ENCODE measurements around the gene PRF1.
A peak's percentile ranks its signal among the peaks of the same experiment; 100 is the strongest.
"Not testable (repeated sequence)": the region's sequence is repeated elsewhere in the genome, so short reads cannot be mapped to it uniquely, and the experiment has no call there.

Gene PRF1

GRCh38 chr10:70622981-70623844 lies 20.7 kb upstream of the PRF1 start:
- Mint-ChIP-seq H3K36me3 (ENCODE audit: low read depth) (no peaks in the 10 kb centered on the region), H3K4me1 (ENCODE audit: low read depth) (peaks cover 11% of the 10 kb centered on the region), H3K9me3 (peaks cover 10% of the 10 kb centered on the region), H3K27ac (no peak overlapping the region), H3K27me3 (no peaks in the 10 kb centered on the region), H3K4me3 (no peak overlapping the region)
- DNase-seq: no peak

- peaks cover 10% of the 10 kb centered on the region for H3K9me3 Mint-ChIP-seq
- H3K4me3 Mint-ChIP-seq: no peak overlapping the region
- H3K27ac Mint-ChIP-seq: no peak overlapping the region
- H3K4me1 Mint-ChIP-seq (ENCODE audit: low read depth): peaks cover 17% of the 10 kb centered on the region
- no peaks in the 10 kb centered on the region for H3K27me3 Mint-ChIP-seq
- DNase-seq: no peak
- no peaks in the 10 kb centered on the region for H3K36me3 Mint-ChIP-seq (ENCODE audit: low read depth)
Observed at GRCh38 chr10:70622541-70622940, 20.0 kb upstream of the PRF1 start.

GRCh38 chr10:70621503-70622078 lies 19.1 kb upstream of the PRF1 start:
- H3K27ac Mint-ChIP-seq: no peak overlapping the region
- peaks cover 10% of the 10 kb centered on the region for H3K9me3 Mint-ChIP-seq
- peaks cover 26% of the 10 kb centered on the region for H3K4me1 Mint-ChIP-seq (ENCODE audit: low read depth)
- no peak overlapping the region for H3K4me3 Mint-ChIP-seq
- DNase-seq: no peak
- H3K36me3 Mint-ChIP-seq (ENCODE audit: low read depth): no peaks in the 10 kb centered on the region
- no peaks in the 10 kb centered on the region for H3K27me3 Mint-ChIP-seq

- Mint-ChIP-seq H3K4me1 (ENCODE audit: low read depth) (peaks cover 37% of the 10 kb centered on the region), H3K9me3 (peaks cover 10% of the 10 kb centered on the region), H3K27me3 (no peaks in the 10 kb centered on the region), H3K27ac (no peak overlapping the region), H3K36me3 (ENCODE audit: low read depth) (no peaks in the 10 kb centered on the region), H3K4me3 (no peak overlapping the region)
- no peak for DNase-seq
Observed at GRCh38 chr10:70620020-70620289, 17.4 kb upstream of the PRF1 start.

GRCh38 chr10:70619271-70620019 lies 16.9 kb upstream of the PRF1 start:
- H3K36me3 Mint-ChIP-seq (ENCODE audit: low read depth): no peaks in the 10 kb centered on the region
- DNase-seq: no peak
- peaks cover 41% of the 10 kb centered on the region for H3K4me1 Mint-ChIP-seq (ENCODE audit: low read depth)
- H3K4me3 Mint-ChIP-seq: no peak overlapping the region
- peaks cover 10% of the 10 kb centered on the region for H3K9me3 Mint-ChIP-seq
- H3K27ac Mint-ChIP-seq: peak overlapping the region; percentile 91
- no peaks in the 10 kb centered on the region for H3K27me3 Mint-ChIP-seq

GRCh38 chr10:70618663-70619062 lies 16.1 kb upstream of the PRF1 start:
- Mint-ChIP-seq H3K27ac (peak overlapping the region; percentile 91), H3K27me3 (no peaks in the 10 kb centered on the region)

GRCh38 chr10:70617798-70618568 lies 15.4 kb upstream of the PRF1 start:
- H3K4me1 Mint-ChIP-seq (ENCODE audit: low read depth): peaks cover 49% of the 10 kb centered on the region
- no peak for DNase-seq
- H3K36me3 Mint-ChIP-seq (ENCODE audit: low read depth): no peaks in the 10 kb centered on the region
- H3K27ac Mint-ChIP-seq: peak overlapping the region; percentile 91
- peaks cover 10% of the 10 kb centered on the region for H3K9me3 Mint-ChIP-seq
- H3K27me3 Mint-ChIP-seq: no peaks in the 10 kb centered on the region
- H3K4me3 Mint-ChIP-seq: no peak overlapping the region

More at GRCh38 chr10:70618663-70619062, 16.1 kb upstream of the PRF1 start:
- peaks cover 10% of the 10 kb centered on the region for H3K9me3 Mint-ChIP-seq
- no peaks in the 10 kb centered on the region for H3K36me3 Mint-ChIP-seq (ENCODE audit: low read depth)
- no peak overlapping the region for H3K4me3 Mint-ChIP-seq
- DNase-seq: no peak
- peaks cover 49% of the 10 kb centered on the region for H3K4me1 Mint-ChIP-seq (ENCODE audit: low read depth)

- H3K36me3 Mint-ChIP-seq (ENCODE audit: low read depth): no peaks in the 10 kb centered on the region
- peaks cover 54% of the 10 kb centered on the region for H3K4me1 Mint-ChIP-seq (ENCODE audit: low read depth)
- no peak for DNase-seq
- H3K27me3 Mint-ChIP-seq: no peaks in the 10 kb centered on the region
- peaks cover 9% of the 10 kb centered on the region for H3K9me3 Mint-ChIP-seq
- H3K4me3 Mint-ChIP-seq: no peak overlapping the region
- peak overlapping the region; percentile 70 for H3K27ac Mint-ChIP-seq
Observed at GRCh38 chr10:70616761-70617160, 14.2 kb upstream of the PRF1 start.

- peaks cover 55% of the 10 kb centered on the region for H3K4me1 Mint-ChIP-seq (ENCODE audit: low read depth)
- DNase-seq: no peak
- peaks cover 7% of the 10 kb centered on the region for H3K9me3 Mint-ChIP-seq
- H3K36me3 Mint-ChIP-seq (ENCODE audit: low read depth): no peaks in the 10 kb centered on the region
- H3K27me3 Mint-ChIP-seq: no peaks in the 10 kb centered on the region
- H3K27ac Mint-ChIP-seq: no peak overlapping the region
- no peak overlapping the region for H3K4me3 Mint-ChIP-seq
Observed at GRCh38 chr10:70615784-70616522, 13.4 kb upstream of the PRF1 start.

GRCh38 chr10:70615211-70615610 lies 12.7 kb upstream of the PRF1 start:
- DNase-seq: no peak
- Mint-ChIP-seq H3K4me1 (ENCODE audit: low read depth) (peaks cover 62% of the 10 kb centered on the region), H3K4me3 (no peak overlapping the region), H3K36me3 (ENCODE audit: low read depth) (no peaks in the 10 kb centered on the region), H3K9me3 (peaks cover 4% of the 10 kb centered on the region), H3K27ac (no peak overlapping the region), H3K27me3 (no peaks in the 10 kb centered on the region)

- H3K36me3 Mint-ChIP-seq (ENCODE audit: low read depth); H3K27me3 Mint-ChIP-seq; H3K9me3 Mint-ChIP-seq; DNase-seq; H3K4me3 Mint-ChIP-seq; H3K27ac Mint-ChIP-seq: not testable (repeated sequence)
- peaks cover 62% of the 10 kb centered on the region for H3K4me1 Mint-ChIP-seq (ENCODE audit: low read depth)
Observed at GRCh38 chr10:70614364-70614763, 11.8 kb upstream of the PRF1 start.

GRCh38 chr10:70613941-70614340 lies 11.4 kb upstream of the PRF1 start:
- Mint-ChIP-seq H3K27ac (no peak overlapping the region), H3K9me3 (no peaks in the 10 kb centered on the region), H3K4me1 (ENCODE audit: low read depth) (peaks cover 59% of the 10 kb centered on the region), H3K4me3 (no peak overlapping the region), H3K27me3 (no peaks in the 10 kb centered on the region), H3K36me3 (ENCODE audit: low read depth) (no peaks in the 10 kb centered on the region)
- no peak for DNase-seq

- Mint-ChIP-seq H3K4me1 (ENCODE audit: low read depth) (peaks cover 40% of the 10 kb centered on the region), H3K9me3 (peaks cover 4% of the 10 kb centered on the region), H3K27ac (no peak overlapping the region), H3K36me3 (ENCODE audit: low read depth) (no peaks in the 10 kb centered on the region), H3K4me3 (no peak overlapping the region), H3K27me3 (no peaks in the 10 kb centered on the region)
- no peak for DNase-seq
Observed at GRCh38 chr10:70607936-70608335, 5.4 kb upstream of the PRF1 start.

- peaks cover 4% of the 10 kb centered on the region for H3K9me3 Mint-ChIP-seq
- H3K36me3 Mint-ChIP-seq (ENCODE audit: low read depth): peaks cover 13% of the 10 kb centered on the region
- H3K4me1 Mint-ChIP-seq (ENCODE audit: low read depth): peaks cover 50% of the 10 kb centered on the region
- no peak for DNase-seq
- no peak overlapping the region for H3K4me3 Mint-ChIP-seq
- no peak overlapping the region for H3K27ac Mint-ChIP-seq
- H3K27me3 Mint-ChIP-seq: no peaks in the 10 kb centered on the region
Observed at GRCh38 chr10:70605161-70605560, 2.6 kb upstream of the PRF1 start.
